GM12865 (cell line): Measurements from ENCODE around the gene HOXA9.

ENCODE experiments used
- DNase-seq: peaks from one replicate; pipeline ENCODE4 v3.0.0; 2010; ENCODE audit warnings: low read depth
- H3K4me3 ChIP-seq: 2 replicates; pipeline ENCODE4 v1.5.1; 2011; ENCODE audit warnings: mild to moderate bottlenecking, low read depth, low read length, control low read depth
- CTCF ChIP-seq: IDR thresholded peaks from 2 replicates; pipeline ENCODE4 v1.5.1; 2011; ENCODE audit warnings: low read length, control low read depth, low read depth, inconsistent platforms; ENCODE audit not compliant: insufficient read depth; ENCODE audit errors: missing control alignments

Gene HOXA9

GRCh38 chr7:27185854-27186667, 20.7 kb upstream of the HOXA9 start:
- no peak for DNase-seq
- no peak for TF ChIP-seq CTCF
- H3K4me3 ChIP-seq = no peak overlapping the region

GRCh38 chr7:27185013-27185853, 19.9 kb upstream of the HOXA9 start, which contains the start of gene HOXA11:
HOXA11 (minus strand) TSS chr7:27185232; CDS start chr7:27185144, 88 bp downstream.
- TF ChIP-seq CTCF = no peak
- DNase-seq = no peak
- H3K4me3 ChIP-seq = no peak within 1 kb of the TSS

GRCh38 chr7:27184337-27185012, 19.1 kb upstream of the HOXA9 start:
- TF ChIP-seq CTCF = no peak
- DNase-seq = no peak
- no peak overlapping the region for H3K4me3 ChIP-seq

GRCh38 chr7:27183682-27184336, 18.5 kb upstream of the HOXA9 start:
- H3K4me3 ChIP-seq = no peak overlapping the region
- DNase-seq = no peak
- no peak for TF ChIP-seq CTCF

GRCh38 chr7:27182861-27183681, 17.7 kb upstream of the HOXA9 start:
- no peak for DNase-seq
- H3K4me3 ChIP-seq = no peak overlapping the region
- TF ChIP-seq CTCF = no peak

GRCh38 chr7:27182285-27182841, 17.0 kb upstream of the HOXA9 start:
- TF ChIP-seq CTCF = no peak
- no peak overlapping the region for H3K4me3 ChIP-seq
- no peak for DNase-seq
